Neuronal stem cell (in vitro differentiated cells): ENCODE results near the gene HOXC4.
A peak's percentile ranks its signal among the peaks of the same experiment; 100 is the strongest.

Experiments used
- DNase-seq: peaks from one replicate; pipeline ENCODE4 v3.0.0-alpha.2; 2013; ENCODE audit warnings: low spot score
- H2AFZ ChIP-seq: one replicate; pipeline ENCODE4 v1.6.1; 2013; ENCODE audit warnings: mild to moderate bottlenecking, low read length, inconsistent platforms
- H2AK5ac ChIP-seq: 2 replicates; pipeline ENCODE4 v1.6.1; 2013; ENCODE audit warnings: low read depth, mild to moderate bottlenecking, inconsistent platforms, low read length, moderate library complexity, mixed read lengths
- H2BK120ac ChIP-seq: 2 replicates; pipeline ENCODE4 v1.6.1; 2013; ENCODE audit warnings: low read depth, mild to moderate bottlenecking, inconsistent platforms, low read length, moderate library complexity, mixed read lengths
- H2BK12ac ChIP-seq: one replicate; pipeline ENCODE4 v1.6.1; 2013; ENCODE audit warnings: low read length, inconsistent platforms
- H2BK15ac ChIP-seq: 2 replicates; pipeline ENCODE4 v1.6.1; 2013; ENCODE audit warnings: mild to moderate bottlenecking, low read length, inconsistent platforms, mixed read lengths
- H2BK5ac ChIP-seq: one replicate; pipeline ENCODE4 v1.6.1; 2013; ENCODE audit warnings: inconsistent platforms, mild to moderate bottlenecking, low read length, moderate library complexity
- H3K14ac ChIP-seq: one replicate; pipeline ENCODE4 v1.6.1; 2013; ENCODE audit warnings: low read length, inconsistent platforms
- H3K18ac ChIP-seq: 2 replicates; pipeline ENCODE4 v1.6.1; 2013; ENCODE audit warnings: low read length, inconsistent platforms
- H3K23ac ChIP-seq: 2 replicates; pipeline ENCODE4 v1.6.1; 2013; ENCODE audit warnings: low read depth, mild to moderate bottlenecking, mixed read lengths, low read length, inconsistent platforms; ENCODE audit not compliant: poor library complexity
- H3K27ac ChIP-seq: replicated peaks from 3 replicates; pipeline ENCODE4 v1.5.1; 2013; ENCODE audit warnings: low read length, inconsistent platforms
- H3K27me3 ChIP-seq, 3 experiments: 2 replicates each; pipeline ENCODE4 v1.6.1; 2013; ENCODE audit warnings: low read length in 3 of 3, mild to moderate bottlenecking in 2 of 3, inconsistent platforms in 1 of 3, low read depth in 1 of 3, mixed read lengths in 1 of 3, moderate library complexity in 1 of 3; ENCODE audit not compliant: control insufficient read depth in 3 of 3, insufficient read depth in 3 of 3
- H3K36me3 ChIP-seq, 2 donors: replicated peaks in 1 of 2; 2 replicates each; pipeline ENCODE4 v1.6.1; 2013; ENCODE audit warnings: low read length in 2 of 2; ENCODE audit not compliant: control insufficient read depth in 2 of 2, insufficient read depth in 2 of 2
- H3K4ac ChIP-seq: 2 replicates; pipeline ENCODE4 v1.6.1; 2013; ENCODE audit warnings: inconsistent platforms, mild to moderate bottlenecking, low read length, moderate library complexity
- H3K4me1 ChIP-seq, 2 donors: 1 replicate in 1 of 2; 2 replicates in 1 of 2; pipeline ENCODE4 v1.6.1; 2013; ENCODE audit warnings: low read length in 2 of 2, low read depth in 1 of 2; ENCODE audit not compliant: control insufficient read depth in 2 of 2, insufficient read depth in 1 of 2
- H3K4me2 ChIP-seq: one replicate; pipeline ENCODE4 v1.6.1; 2013; ENCODE audit warnings: mild to moderate bottlenecking, low read length, inconsistent platforms; ENCODE audit not compliant: insufficient read depth, poor library complexity, severe bottlenecking
- H3K4me3 ChIP-seq, 2 donors: 2 replicates each; pipeline ENCODE4 v1.5.1; 2013; ENCODE audit warnings: low read length in 2 of 2, mild to moderate bottlenecking in 2 of 2, inconsistent platforms in 1 of 2, moderate library complexity in 1 of 2
- H3K79me1 ChIP-seq: one replicate; pipeline ENCODE4 v1.6.1; 2013; ENCODE audit warnings: low read depth, mild to moderate bottlenecking, inconsistent platforms, low read length, moderate library complexity
- H3K9ac ChIP-seq: one replicate; pipeline ENCODE4 v1.6.1; 2013; ENCODE audit warnings: mild to moderate bottlenecking, low read depth, low read length, inconsistent platforms; ENCODE audit not compliant: poor library complexity
- H3K9me3 ChIP-seq, 2 donors: replicated peaks in 1 of 2; 2 replicates each; pipeline versions ENCODE3 to v1.6.1; 2013; ENCODE audit warnings: low read length in 2 of 2, mild to moderate bottlenecking in 2 of 2, inconsistent platforms in 1 of 2, low read depth in 1 of 2, mixed read lengths in 1 of 2, moderate library complexity in 1 of 2; ENCODE audit not compliant: control insufficient read depth in 2 of 2, insufficient read depth in 1 of 2
- H4K8ac ChIP-seq: one replicate; pipeline ENCODE4 v1.6.1; 2013; ENCODE audit warnings: low read depth, mild to moderate bottlenecking, inconsistent platforms, low read length, moderate library complexity
- H4K91ac ChIP-seq: one replicate; pipeline ENCODE4 v1.6.1; 2013; ENCODE audit warnings: low read length, low read depth, mild to moderate bottlenecking, inconsistent platforms; ENCODE audit not compliant: poor library complexity
- WGBS, 2 donors: extraction: QIAGEN DNeasy Blood & Tissue Kit; methylation state at CpG; one replicate each; pipeline ENCODE4 v1.1.7; 2013; ENCODE audit warnings: missing lambda C conversion rate in 2 of 2, mixed read lengths in 1 of 2; ENCODE audit not compliant: insufficient read length in 2 of 2, insufficient replicate concordance in 1 of 2; ENCODE audit errors: extremely low coverage in 2 of 2; 5-methylcytosine and 5-hydroxymethylcytosine counted together

HOXC4 gene

DNA sequence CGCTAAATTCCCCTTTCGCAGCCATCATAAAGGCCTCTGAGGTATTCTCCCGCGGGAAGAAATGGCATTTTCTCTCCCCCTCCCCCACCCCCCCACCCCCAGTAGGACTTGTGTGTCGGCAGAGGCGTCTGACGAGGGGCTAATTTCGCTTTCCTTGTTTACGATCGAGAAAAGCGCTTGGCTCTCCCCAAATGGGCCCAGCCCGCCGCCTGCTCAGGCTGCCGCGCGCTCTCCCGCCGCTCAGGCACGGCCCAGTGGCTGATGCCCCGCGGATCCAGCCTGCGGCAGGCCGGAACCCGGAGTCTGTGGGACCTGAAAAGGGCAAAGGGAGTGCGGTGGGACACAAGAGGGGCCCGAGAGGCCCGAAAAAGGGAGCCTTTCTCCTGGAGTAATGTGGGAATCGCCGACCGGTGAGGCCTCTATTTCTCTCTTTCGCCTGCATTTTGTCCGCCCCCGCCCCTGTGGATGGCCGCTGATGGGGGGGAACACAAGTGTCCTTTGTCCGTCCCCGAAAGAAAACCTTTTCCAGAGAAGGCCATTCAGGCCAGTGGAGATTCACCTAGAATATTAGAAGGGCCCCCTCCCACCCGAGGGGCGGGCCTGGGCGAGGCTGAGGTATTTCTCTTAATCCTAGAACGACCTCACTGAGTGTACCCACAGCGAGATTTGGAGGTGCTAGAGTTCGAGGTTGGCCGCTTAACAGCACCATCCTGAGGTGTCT is 34.4 kb upstream of the HOXC4 start:
- Histone ChIP-seq H3K27me3 (peaks cover 64 to 98% (median 98%) of the 10 kb centered on the region in 3 experiments), H2BK12ac (no peak overlapping the region), H2BK15ac (no peak overlapping the region), H3K23ac (no peak overlapping the region), H4K91ac (no peak overlapping the region), H3K36me3 (no peaks in the 10 kb centered on the region), H2BK5ac (no peak overlapping the region), H3K9ac (no peak overlapping the region), H3K4ac (no peak overlapping the region), H3K27ac (no peak overlapping the region), H2AFZ (peak overlapping the region; percentile 85), H3K14ac (no peak overlapping the region), H3K18ac (peak overlapping the region; percentile 45), H3K4me1 (peaks cover 0 to 6% of the 10 kb centered on the region in 2 donors), H3K79me1 (no peaks in the 10 kb centered on the region), H2AK5ac (no peak overlapping the region), H3K4me3 (no peak overlapping the region), H2BK120ac (no peak overlapping the region), H4K8ac (no peak overlapping the region), H3K9me3 (peaks cover 0 to 6% of the 10 kb centered on the region in 2 donors), H3K4me2 (no peak overlapping the region)
- no CpG with 5 or more reads among the region's 43 CpGs for WGBS, 2 donors
- DNase-seq, result no peak

GRCh38 chr12:54019924-54020590 is 33.6 kb upstream of the HOXC4 start:
- Histone ChIP-seq H3K27me3 (peaks cover 68 to 98% (median 98%) of the 10 kb centered on the region in 3 experiments), H3K14ac (no peak overlapping the region), H2BK5ac (no peak overlapping the region), H3K27ac (no peak overlapping the region), H2BK120ac (no peak overlapping the region), H4K8ac (no peak overlapping the region), H2AFZ (peak overlapping the region; percentile 29), H2AK5ac (no peak overlapping the region), H3K4me3 (no peak overlapping the region), H3K4me2 (no peak overlapping the region), H3K79me1 (no peaks in the 10 kb centered on the region), H3K23ac (peak overlapping the region; percentile 53), H2BK15ac (no peak overlapping the region), H3K9me3 (peaks cover 0 to 7% of the 10 kb centered on the region in 2 donors), H3K4ac (peak overlapping the region; percentile 41), H3K18ac (no peak overlapping the region), H3K36me3 (no peaks in the 10 kb centered on the region), H2BK12ac (no peak overlapping the region), H3K9ac (no peak overlapping the region), H4K91ac (no peak overlapping the region), H3K4me1 (peaks cover 0 to 6% of the 10 kb centered on the region in 2 donors)
- WGBS, 2 donors, result no CpG with 5 or more reads among the region's 10 CpGs
- no peak for DNase-seq

- Histone ChIP-seq H2BK120ac (no peak overlapping the region), H2BK5ac (no peak overlapping the region), H3K9me3 (peaks cover 0 to 7% of the 10 kb centered on the region in 2 donors), H2AFZ (no peak overlapping the region), H3K14ac (no peak overlapping the region), H3K4me1 (peaks cover 0 to 6% of the 10 kb centered on the region in 2 donors), H4K8ac (no peak overlapping the region), H4K91ac (no peak overlapping the region), H3K27ac (no peak overlapping the region), H3K4me2 (no peak overlapping the region), H3K79me1 (no peaks in the 10 kb centered on the region), H3K23ac (no peak overlapping the region), H3K9ac (no peak overlapping the region), H3K18ac (no peak overlapping the region), H3K36me3 (no peaks in the 10 kb centered on the region), H3K4me3 (no peak overlapping the region), H2AK5ac (no peak overlapping the region), H3K4ac (no peak overlapping the region), H2BK15ac (no peak overlapping the region), H2BK12ac (no peak overlapping the region), H3K27me3 (peaks cover 68 to 98% (median 98%) of the 10 kb centered on the region in 3 experiments)
- WGBS, 2 donors, result no CpG with 5 or more reads among the region's 23 CpGs
- no peak for DNase-seq
These were observed 32.8 kb upstream of the HOXC4 start for GRCh38 chr12:54020591-54021405.
